T-helper 1 cell treated with Interleukin-12 subunit alpha and Interleukin-12 subunit beta and Interleukin-4 antibody, amounts not matched to agents 30 ng/mL and 1 ng/mL, for 36 hours (primary cell): Measurements from ENCODE around the gene WFS1. TPM values are rescaled to one million over a fixed set of nuclear protein-coding genes. Genes with fewer than 3 reads are reported as not detected.

Experiments used
- intact Hi-C: fragments of 100-400 bp; cut with micrococcal nuclease; formaldehyde crosslinking; loops from one replicate; pipeline ENCODE4 v1.15.1; 2024
- total RNA-seq: library from RNA; stranded (reverse); gene quantifications from 2 replicates; pipeline ENCODE4 v1.2.3, GENCODE V29; 2022

The WFS1 gene
- total RNA-seq, 1 donor from 2014 or later: 6.5 TPM

- intact Hi-C loops: no loop called here
Observed at GRCh38 chr4:6259886-6260285, 9.8 kb upstream of the WFS1 start.

- intact Hi-C loops: no loop called here
Observed at GRCh38 chr4:6262176-6262575, 7.5 kb upstream of the WFS1 start.

GRCh38 chr4:6262847-6263487 is 6.7 kb upstream of the WFS1 start:
- intact Hi-C loops: no loop called here

GRCh38 chr4:6263526-6264224 is 6.0 kb upstream of the WFS1 start:
- intact Hi-C loops: loop anchor here (1.0 kb wide), 2 partner anchors 64 to 68 kb away; no protein-coding TSS in a partner anchor

DNA sequence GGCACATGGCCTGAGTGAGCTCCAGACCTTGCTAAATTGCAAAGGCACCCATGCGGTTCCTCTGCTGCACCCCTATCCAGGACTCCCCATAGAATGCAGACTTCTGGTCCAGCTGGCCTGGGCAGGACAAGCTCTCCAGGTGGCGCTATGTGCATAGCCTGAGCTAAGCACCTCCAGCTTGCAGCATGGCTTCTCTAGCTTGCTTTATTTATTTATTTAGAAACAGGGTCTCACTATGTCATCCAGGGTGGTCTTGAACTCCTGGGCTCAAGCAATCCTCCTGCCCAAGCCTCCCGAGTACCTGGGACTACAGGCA is 5.5 kb upstream of the WFS1 start:
- intact Hi-C loops: loop anchor here (1.0 kb wide), 2 partner anchors 63 to 67 kb away; no protein-coding TSS in a partner anchor

GRCh38 chr4:6265546-6265945 is 4.1 kb upstream of the WFS1 start:
- intact Hi-C loops: loop anchor here (5.0 kb wide), 1 partner anchor 133 kb away; no protein-coding TSS in a partner anchor

DNA sequence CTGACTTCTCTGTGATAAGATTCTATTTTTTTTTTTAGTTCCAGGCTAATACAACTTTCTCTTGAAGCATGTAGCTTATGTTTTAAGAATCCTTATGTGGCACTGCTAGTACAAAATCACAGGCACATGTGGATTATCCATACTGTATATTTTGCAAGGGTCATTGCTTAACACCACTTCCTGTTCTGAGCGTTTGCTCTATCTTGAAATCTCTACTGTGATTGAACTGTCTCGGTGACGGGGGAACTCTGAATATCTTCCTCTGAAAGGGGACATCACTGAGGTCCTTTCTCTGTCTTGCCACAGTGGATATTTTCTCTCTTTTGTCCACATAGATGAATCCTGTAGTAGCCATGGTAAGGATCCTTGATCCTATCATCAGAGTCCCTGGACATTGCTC is 2.1 kb upstream of the WFS1 start:
- intact Hi-C loops: loop anchor here (5.0 kb wide), 1 partner anchor 135 kb away; no protein-coding TSS in a partner anchor

DNA sequence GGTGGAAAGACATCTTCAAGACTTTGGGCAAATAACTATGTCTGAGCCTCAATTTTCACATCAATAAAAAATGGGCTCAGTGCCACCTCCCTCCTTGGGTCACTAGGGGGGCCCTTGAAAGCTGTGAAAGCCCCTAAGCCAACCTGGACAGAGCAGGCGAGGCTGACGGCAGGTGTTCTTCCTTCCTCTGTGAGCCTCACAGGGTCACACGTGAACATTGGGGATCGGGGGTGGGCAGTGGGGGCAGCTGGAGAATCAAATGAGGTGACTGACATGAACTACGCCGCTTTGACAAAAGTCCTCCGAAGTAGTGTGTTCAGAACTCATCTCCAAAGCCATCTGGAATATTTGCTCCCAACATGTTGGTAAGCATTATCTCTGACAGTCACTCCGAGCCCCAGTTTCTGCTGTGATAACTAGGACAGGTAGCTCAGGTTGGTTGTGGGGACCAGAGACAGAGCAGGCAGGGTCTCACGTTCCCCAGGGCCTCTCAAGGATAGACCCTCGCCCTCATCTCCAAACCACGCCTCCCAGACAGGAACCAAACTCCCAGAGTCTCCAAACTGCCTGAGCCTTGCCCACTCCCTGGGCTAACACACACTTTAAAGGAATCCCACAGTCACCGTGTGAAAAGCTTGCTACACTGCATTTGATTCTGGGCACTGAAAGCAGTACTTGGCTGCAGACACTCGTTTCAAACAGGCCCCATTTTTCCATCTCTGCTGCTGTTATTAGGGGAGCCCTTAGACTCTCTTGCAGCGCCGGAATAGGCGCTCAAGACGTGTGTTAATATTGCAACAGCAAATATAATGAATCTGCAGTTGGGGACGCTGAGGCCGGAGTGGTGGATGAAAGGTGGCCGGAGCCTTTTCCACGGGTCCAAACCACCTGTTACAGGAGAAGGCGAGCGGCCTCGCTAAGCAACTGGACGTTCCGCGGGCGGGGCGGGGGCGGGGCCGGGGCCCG is 717 bp upstream of the WFS1 start:
- intact Hi-C loops: loop anchor here (1.0 to 5.0 kb wide), 6 partner anchors 19 to 1890 kb away; partner anchors contain the start of gene ABLIM2

- intact Hi-C loops: no loop called here
Observed at GRCh38 chr4:6270636-6271121, 1.0 kb downstream of the WFS1 start.

GRCh38 chr4:6271206-6271605 is 1.6 kb downstream of the WFS1 start:
- intact Hi-C loops: no loop called here

DNA sequence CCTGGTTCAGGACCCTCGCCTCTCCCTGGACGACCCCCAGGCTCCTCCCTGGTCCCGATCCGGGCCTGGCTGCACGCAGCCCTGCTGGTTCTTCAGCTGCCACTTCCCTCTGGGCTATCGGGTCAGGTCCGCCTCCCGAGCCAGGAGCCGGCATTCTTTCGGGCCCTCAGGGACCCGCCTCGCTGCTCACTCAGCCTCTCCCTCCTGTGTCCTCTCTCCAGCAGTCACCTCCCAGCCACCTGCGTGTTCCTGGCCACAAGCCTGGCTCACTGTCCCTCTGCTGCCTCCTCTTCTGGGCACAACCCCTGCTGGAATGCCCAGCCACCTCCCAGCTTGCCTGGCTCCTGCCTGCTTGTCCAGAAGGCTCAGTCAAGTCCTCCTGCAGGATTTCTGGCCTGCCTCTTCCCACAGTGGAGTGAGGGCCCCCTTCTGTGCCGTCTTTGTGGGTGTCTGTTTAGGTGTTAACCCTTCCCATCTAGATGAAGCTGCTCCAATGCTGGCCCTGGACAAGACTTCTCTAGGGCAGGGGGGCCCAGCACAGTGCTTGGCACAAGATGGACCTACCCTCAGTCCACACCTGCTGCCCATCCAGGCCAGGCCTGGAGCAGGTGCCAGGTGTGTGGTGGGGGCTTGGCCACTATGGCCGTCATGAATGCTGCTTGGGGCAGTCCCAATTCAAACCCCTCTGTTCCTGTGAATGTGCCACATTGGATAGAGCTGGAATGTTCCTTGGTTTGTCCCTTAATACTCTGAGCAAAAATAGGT is 2.2 kb downstream of the WFS1 start:
- intact Hi-C loops: no loop called here

- intact Hi-C loops: no loop called here
Observed at GRCh38 chr4:6272863-6273660, 3.4 kb downstream of the WFS1 start.

DNA sequence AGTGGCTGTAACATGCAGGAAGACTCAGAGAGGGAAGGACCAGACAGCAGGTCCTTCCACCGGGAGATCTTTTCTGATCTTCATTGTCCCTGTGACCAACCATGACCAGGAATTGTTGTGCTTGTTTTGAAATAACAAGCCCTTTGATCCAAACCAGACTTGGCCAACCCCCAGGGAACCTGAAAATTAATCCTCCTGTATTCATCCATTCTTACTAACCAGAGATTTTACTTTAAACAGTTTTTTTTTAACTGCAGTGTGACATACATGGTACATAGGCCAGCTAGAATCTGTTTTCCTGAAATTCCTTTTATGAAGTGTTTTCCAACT is 4.0 kb downstream of the WFS1 start:
- intact Hi-C loops: no loop called here

- intact Hi-C loops: no loop called here
Observed at GRCh38 chr4:6275351-6275750, 5.7 kb downstream of the WFS1 start.

GRCh38 chr4:6275898-6276806 is 6.5 kb downstream of the WFS1 start:
- intact Hi-C loops: no loop called here

DNA sequence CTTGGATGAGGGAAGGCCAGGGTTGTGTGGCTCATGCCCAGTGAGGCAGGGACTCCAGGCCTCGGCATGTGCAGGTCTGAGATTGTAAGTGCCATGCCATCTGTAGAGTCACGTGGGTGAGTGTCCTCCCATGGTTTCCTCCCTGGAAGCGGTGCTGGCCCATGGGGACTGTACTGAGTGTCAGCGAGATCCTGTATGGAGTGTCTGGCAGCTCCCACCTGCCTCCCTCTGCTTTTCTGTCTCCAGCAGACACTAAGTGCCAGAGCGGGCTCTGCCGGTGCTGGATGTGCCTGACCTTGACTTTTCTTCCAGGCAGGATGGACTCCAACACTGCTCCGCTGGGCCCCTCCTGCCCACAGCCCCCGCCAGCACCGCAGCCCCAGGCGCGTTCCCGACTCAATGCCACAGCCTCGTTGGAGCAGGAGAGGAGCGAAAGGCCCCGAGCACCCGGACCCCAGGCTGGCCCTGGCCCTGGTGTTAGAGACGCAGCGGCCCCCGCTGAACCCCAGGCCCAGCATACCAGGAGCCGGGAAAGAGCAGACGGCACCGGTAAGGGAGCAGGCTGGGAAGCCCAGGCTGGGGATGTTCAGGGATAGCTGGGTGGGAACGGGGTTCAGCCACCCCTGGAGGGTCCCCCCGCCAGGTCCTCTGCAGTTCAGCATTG is 7.6 kb downstream of the WFS1 start:
- intact Hi-C loops: no loop called here

- intact Hi-C loops: no loop called here
Observed at GRCh38 chr4:6277935-6278800, 8.5 kb downstream of the WFS1 start.

GRCh38 chr4:6278801-6279197 is 9.1 kb downstream of the WFS1 start:
- intact Hi-C loops: no loop called here
